HCT116 (cell line): ENCODE results near the gene GALNT17. TPM values are rescaled to one million over a fixed set of nuclear protein-coding genes. Genes with fewer than 3 reads are reported as not detected.

Experiments used
- ATAC-seq: fragments of 200-7000 bp; cut with Tn5 transposase; 2 replicates; pipeline ENCODE4 v1.9.1; 2020; ENCODE audit warnings: mild to moderate bottlenecking, moderate library complexity
- BruUV-seq: library from RNA; stranded (reverse); fragments of 400-500 nt; replicated peaks from 2 replicates; lab custom pipeline; 2021; lab: Mats Ljungman, UMichigan
- CTCF ChIA-PET: fragments of 300-600 bp; sonication (Branson Sonifier 250); formaldehyde crosslinking; loops from one replicate; lab custom pipeline; 2021; ENCODE audit warnings: antibody characterized with exemption; lab: Charles Lee
- POLR2A ChIA-PET: fragments of 300-600, 350-600 bp; sonication (Branson Sonifier 250); formaldehyde crosslinking; loops from one replicate; lab custom pipeline; 2021; ENCODE audit warnings: antibody characterized with exemption; lab: Charles Lee
- RAD21 ChIA-PET, 2 experiments: fragments of 300-600 bp; sonication (Branson Sonifier 250); formaldehyde crosslinking; loops; one replicate each; lab custom pipeline; 2023; ENCODE audit warnings: low total read pairs in 2 of 2; ENCODE audit not compliant: uncharacterized antibody in 2 of 2, unreplicated experiment in 2 of 2, low non-redundant PET in 1 of 2; lab: Charles Lee
- DNase-seq: peaks from one replicate; pipeline ENCODE4 v3.0.0-alpha.2; 2010; ENCODE audit warnings: low read depth, low spot score
- H2AFZ ChIP-seq: fragments of 200-600 bp; shearing (Covaris generic), sonication (generic); 2 replicates; pipeline ENCODE4 v1.6.1; 2017; ENCODE audit warnings: low read depth, mixed run types, mixed read lengths, antibody characterized with exemption, low read length; ENCODE audit not compliant: poor library complexity, severe bottlenecking
- H3K27ac ChIP-seq: 2 replicates; pipeline ENCODE4 v1.5.1; 2012; ENCODE audit warnings: low read depth, low read length
- H3K27me3 ChIP-seq: fragments of 200-600 bp; sonication (generic); 2 replicates; pipeline ENCODE4 v1.6.1; 2016; ENCODE audit warnings: mixed run types, low read length, mixed read lengths; ENCODE audit not compliant: insufficient read depth
- H3K36me3 ChIP-seq, 2 experiments: fragments of 200-500 bp in 1 of 2; fragments of 200-600 bp in 1 of 2; sonication (Bioruptor generic) in 1 of 2; sonication (generic) in 1 of 2; 2 replicates each; pipeline versions ENCODE4 v1.5.1 to v1.6.1; 2014 to 2016; ENCODE audit warnings: low read length in 2 of 2, inconsistent platforms in 1 of 2, mixed read lengths in 1 of 2, mixed run types in 1 of 2; ENCODE audit not compliant: insufficient read depth in 2 of 2, control insufficient read depth in 1 of 2
- H3K4me1 ChIP-seq, 2 experiments: fragments of 200-600 bp in 1 of 2; sonication (generic) in 1 of 2; 2 replicates each; pipeline versions ENCODE4 v1.5.1 to v1.6.1; 2012 to 2017; ENCODE audit warnings: low read length in 2 of 2, inconsistent platforms in 1 of 2, mild to moderate bottlenecking in 1 of 2, mixed read lengths in 1 of 2, mixed run types in 1 of 2, moderate library complexity in 1 of 2; ENCODE audit not compliant: insufficient read depth in 2 of 2, control insufficient read depth in 1 of 2
- H3K4me2 ChIP-seq: fragments of 200-600 bp; sonication (generic); 2 replicates; pipeline ENCODE4 v1.6.1; 2017; ENCODE audit warnings: mixed run types, low read length, mixed read lengths
- H3K4me3 ChIP-seq, 2 experiments: fragments of 200-600 bp in 1 of 2; sonication (generic) in 1 of 2; replicated peaks in 1 of 2; 2 replicates each; pipeline ENCODE4 v1.5.1; 2011 to 2016; ENCODE audit warnings: low read length in 2 of 2, control low read depth in 1 of 2, low read depth in 1 of 2, mild to moderate bottlenecking in 1 of 2, mixed read lengths in 1 of 2, mixed run types in 1 of 2
- H3K79me2 ChIP-seq: fragments of 200-600 bp; sonication (generic); 2 replicates; pipeline ENCODE4 v1.6.1; 2017; ENCODE audit warnings: mild to moderate bottlenecking, mixed run types, low read length, moderate library complexity, mixed read lengths; ENCODE audit not compliant: insufficient read depth
- H3K9ac ChIP-seq: fragments of 200-600 bp; sonication (generic); 2 replicates; pipeline ENCODE4 v1.6.1; 2016; ENCODE audit warnings: low read length, mixed read lengths
- H3K9me2 ChIP-seq: fragments of 200-600 bp; sonication (generic), shearing (Covaris generic); 2 replicates; pipeline ENCODE4 v1.6.1; 2017; ENCODE audit warnings: mixed run types, mild to moderate bottlenecking, moderate library complexity; ENCODE audit not compliant: insufficient read depth
- H3K9me3 ChIP-seq, 2 experiments: fragments of 200-500 bp in 1 of 2; fragments of 200-600 bp in 1 of 2; sonication (Bioruptor generic) in 1 of 2; sonication (generic) in 1 of 2; 2 replicates each; pipeline ENCODE4 v1.6.1; 2014 to 2017; ENCODE audit warnings: low read length in 2 of 2, mixed read lengths in 2 of 2, inconsistent platforms in 1 of 2, low read depth in 1 of 2, mild to moderate bottlenecking in 1 of 2, mixed run types in 1 of 2, moderate library complexity in 1 of 2; ENCODE audit not compliant: control insufficient read depth in 1 of 2, insufficient read depth in 1 of 2
- H4K20me1 ChIP-seq: fragments of 200-600 bp; sonication (generic), shearing (Covaris generic); 2 replicates; pipeline ENCODE4 v1.6.1; 2017; ENCODE audit warnings: mixed run types, mild to moderate bottlenecking, moderate library complexity; ENCODE audit not compliant: insufficient read depth
- ATF3 ChIP-seq: IDR thresholded peaks from 2 replicates; pipeline ENCODE4 v1.6.1; 2012
- CBX3 ChIP-seq: IDR thresholded peaks from 2 replicates; pipeline ENCODE4 v1.6.1; 2012; ENCODE audit warnings: low read depth
- CEBPB ChIP-seq: IDR thresholded peaks from 2 replicates; pipeline ENCODE4 v1.6.1; 2012; ENCODE audit warnings: low read depth
- CTCF ChIP-seq, 3 experiments: fragments of 200-600 bp in 1 of 3; sonication (generic) in 1 of 3; IDR thresholded peaks in 2 of 3; conservative IDR thresholded peaks in 1 of 3; 2 replicates each; pipeline ENCODE4 v1.5.1; 2012 to 2017; ENCODE audit warnings: low read depth in 2 of 3, low read length in 2 of 3, antibody characterized with exemption in 1 of 3, borderline replicate concordance in 1 of 3, control low read depth in 1 of 3, mild to moderate bottlenecking in 1 of 3, mixed read lengths in 1 of 3, mixed run types in 1 of 3, moderate library complexity in 1 of 3; ENCODE audit not compliant: insufficient read depth in 1 of 3
- EGR1 ChIP-seq: IDR thresholded peaks from 2 replicates; pipeline ENCODE4 v1.6.1; 2012; ENCODE audit warnings: low read depth
- EZH2phosphoT487 ChIP-seq: fragments of 200-600 bp; IDR thresholded peaks from 2 replicates; pipeline ENCODE4 v1.6.1; 2018; ENCODE audit warnings: antibody characterized with exemption, borderline replicate concordance
- FOSL1 ChIP-seq: IDR thresholded peaks from 2 replicates; pipeline ENCODE4 v1.6.1; 2012; ENCODE audit warnings: low read depth
- JUND ChIP-seq: IDR thresholded peaks from 2 replicates; pipeline ENCODE4 v1.6.1; 2012
- MAX ChIP-seq: IDR thresholded peaks from 2 replicates; pipeline ENCODE4 v1.6.1; 2012
- POLR2A ChIP-seq: IDR thresholded peaks from 2 replicates; pipeline ENCODE4 v1.7.0; 2011; ENCODE audit warnings: borderline replicate concordance; ENCODE audit not compliant: insufficient read depth, insufficient read length; ENCODE audit errors: extremely low read depth
- POLR2AphosphoS5 ChIP-seq: IDR thresholded peaks from 2 replicates; pipeline ENCODE4 v1.6.1; 2011; ENCODE audit warnings: mild to moderate bottlenecking, low read depth, low read length, moderate library complexity
- REST ChIP-seq: IDR thresholded peaks from 2 replicates; pipeline ENCODE4 v1.6.1; 2012; ENCODE audit warnings: low read depth
- SIN3A ChIP-seq: IDR thresholded peaks from 2 replicates; pipeline ENCODE4 v1.6.1; 2012; ENCODE audit warnings: low read depth
- SRF ChIP-seq: IDR thresholded peaks from 2 replicates; pipeline ENCODE4 v1.6.1; 2012; ENCODE audit warnings: low read depth
- TCF7L2 ChIP-seq: IDR thresholded peaks from 2 replicates; pipeline ENCODE4 v1.7.0; 2011; ENCODE audit warnings: borderline replicate concordance, inconsistent platforms; ENCODE audit not compliant: insufficient read depth, insufficient read length; ENCODE audit errors: extremely low read depth
- YY1 ChIP-seq: IDR thresholded peaks from 2 replicates; pipeline ENCODE4 v1.6.1; 2011; ENCODE audit warnings: low read length, low read depth, moderate library complexity, mild to moderate bottlenecking; ENCODE audit not compliant: insufficient replicate concordance; ENCODE audit errors: extremely low read depth
- ZBTB33 ChIP-seq: IDR thresholded peaks from 2 replicates; pipeline ENCODE4 v1.6.1; 2011; ENCODE audit warnings: mild to moderate bottlenecking, low read length, moderate library complexity; ENCODE audit not compliant: insufficient replicate concordance; ENCODE audit errors: extremely low read depth
- ZNF274 ChIP-seq: fragments of 200-500 bp; sonication (Bioruptor generic); IDR thresholded peaks from 2 replicates; pipeline ENCODE4 v1.6.1; 2014; ENCODE audit warnings: mild to moderate bottlenecking, low read depth, low read length, inconsistent platforms
- intact Hi-C: fragments of 100-400 bp; cut with micrococcal nuclease; formaldehyde crosslinking; loops from 2 replicates; pipeline ENCODE4 v1.10.0; 2022
- total RNA-seq: library from RNA; stranded (reverse); gene quantifications from one replicate; pipeline ENCODE4 v1.2.1, GENCODE V29; 2021; ENCODE audit not compliant: unreplicated experiment

GALNT17 gene
- total RNA-seq, 1 experiment from 2014 or later = not detected

- BruUV-seq = no TSS peak
- Histone ChIP-seq H3K9me2 (no peaks in the 10 kb centered on the region), H3K79me2 (no peaks in the 10 kb centered on the region), H3K27ac (no peak overlapping the region), H3K4me2 (no peak overlapping the region), H3K27me3 (no peaks in the 10 kb centered on the region), H3K9ac (no peak overlapping the region), H4K20me1 (no peaks in the 10 kb centered on the region), H3K36me3 (no peaks in the 10 kb centered on the region), H3K9me3 (peaks cover 9 to 26% of the 10 kb centered on the region in 2 experiments; a peak in 2 of 4 replicates), H3K4me1 (no peaks in the 10 kb centered on the region), H3K4me3 (no peak overlapping the region), H2AFZ (no peak overlapping the region)
- no peak for TF ChIP-seq YY1
- no peak for TF ChIP-seq TCF7L2
- TF ChIP-seq EZH2phosphoT487 = no peak
- TF ChIP-seq SRF = no peak
- TF ChIP-seq ATF3 = no peak
- no peak for TF ChIP-seq ZNF274
- no peak for TF ChIP-seq POLR2AphosphoS5
- no peak for TF ChIP-seq REST
- TF ChIP-seq EGR1 = no peak
- TF ChIP-seq SIN3A = no peak
- TF ChIP-seq ZBTB33 = no peak
- TF ChIP-seq JUND = no peak
- no peak for TF ChIP-seq POLR2A
- TF ChIP-seq MAX = no peak
- no peak for TF ChIP-seq CEBPB
- TF ChIP-seq CTCF (IDR thresholded peaks at IDR 0.05 in 2 of 3, conservative IDR thresholded peaks at IDR 0.05 in 1 of 3; ENCODE audit: borderline replicate concordance in 1 of 3, insufficient read depth in 1 of 3, low read depth in 2 of 3, low read length in 2 of 3) = no peak
- no peak for TF ChIP-seq FOSL1
- no peak for TF ChIP-seq CBX3
- no peak for DNase-seq
- intact Hi-C loops = no loop called here
- ChIA-PET POLR2A (no interaction called here), RAD21 (no interaction called here), CTCF (no interaction called here)
- no peak for ATAC-seq
Measured at GRCh38 chr7:71472962-71473361, 341.0 kb downstream of the GALNT17 start.
